GM12865 (cell line): ENCODE results near the gene NRP1.

ENCODE experiments used
- DNase-seq: peaks from one replicate; pipeline ENCODE4 v3.0.0; 2010; ENCODE audit warnings: low read depth
- H3K4me3 ChIP-seq: 2 replicates; pipeline ENCODE4 v1.5.1; 2011; ENCODE audit warnings: mild to moderate bottlenecking, low read depth, low read length, control low read depth
- TF ChIP-seq, protein P1 (sequence below): IDR thresholded peaks from 2 replicates; pipeline ENCODE4 v1.5.1; 2011; ENCODE audit warnings: low read length, control low read depth, low read depth, inconsistent platforms; ENCODE audit not compliant: insufficient read depth; ENCODE audit errors: missing control alignments

Gene NRP1

GRCh38 chr10:33376476-33376875 is 42.0 kb upstream of the NRP1 start:
- TF ChIP-seq, protein P1, sequence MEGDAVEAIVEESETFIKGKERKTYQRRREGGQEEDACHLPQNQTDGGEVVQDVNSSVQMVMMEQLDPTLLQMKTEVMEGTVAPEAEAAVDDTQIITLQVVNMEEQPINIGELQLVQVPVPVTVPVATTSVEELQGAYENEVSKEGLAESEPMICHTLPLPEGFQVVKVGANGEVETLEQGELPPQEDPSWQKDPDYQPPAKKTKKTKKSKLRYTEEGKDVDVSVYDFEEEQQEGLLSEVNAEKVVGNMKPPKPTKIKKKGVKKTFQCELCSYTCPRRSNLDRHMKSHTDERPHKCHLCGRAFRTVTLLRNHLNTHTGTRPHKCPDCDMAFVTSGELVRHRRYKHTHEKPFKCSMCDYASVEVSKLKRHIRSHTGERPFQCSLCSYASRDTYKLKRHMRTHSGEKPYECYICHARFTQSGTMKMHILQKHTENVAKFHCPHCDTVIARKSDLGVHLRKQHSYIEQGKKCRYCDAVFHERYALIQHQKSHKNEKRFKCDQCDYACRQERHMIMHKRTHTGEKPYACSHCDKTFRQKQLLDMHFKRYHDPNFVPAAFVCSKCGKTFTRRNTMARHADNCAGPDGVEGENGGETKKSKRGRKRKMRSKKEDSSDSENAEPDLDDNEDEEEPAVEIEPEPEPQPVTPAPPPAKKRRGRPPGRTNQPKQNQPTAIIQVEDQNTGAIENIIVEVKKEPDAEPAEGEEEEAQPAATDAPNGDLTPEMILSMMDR: no peak
- no peak overlapping the region for H3K4me3 ChIP-seq
- no peak for DNase-seq

DNA sequence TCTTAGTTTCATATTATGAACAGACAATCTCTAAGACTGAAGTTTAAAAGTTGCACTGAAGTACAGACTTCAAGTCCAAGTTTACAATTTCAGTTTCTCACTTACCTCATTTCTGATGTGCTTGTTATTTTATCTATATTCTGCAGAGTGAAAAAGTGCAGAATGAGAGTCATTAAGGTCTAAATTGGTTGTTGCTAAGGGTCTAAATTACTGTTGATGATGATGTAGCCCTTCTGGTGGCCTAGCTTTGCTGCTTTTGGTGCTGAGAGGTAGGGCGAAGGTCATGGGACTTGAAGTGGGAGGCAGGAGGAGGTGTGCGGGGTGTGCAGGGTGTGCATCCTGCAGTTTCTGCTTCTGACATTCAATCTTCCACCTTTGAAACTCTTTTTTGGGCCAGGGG is 38.8 kb upstream of the NRP1 start:
- DNase-seq: no peak
- H3K4me3 ChIP-seq: no peak overlapping the region
- TF ChIP-seq, protein P1: no peak

- TF ChIP-seq, protein P1: no peak
- H3K4me3 ChIP-seq: no peak overlapping the region
- no peak for DNase-seq
Measured at GRCh38 chr10:33371234-33371633, 36.8 kb upstream of the NRP1 start.

DNA sequence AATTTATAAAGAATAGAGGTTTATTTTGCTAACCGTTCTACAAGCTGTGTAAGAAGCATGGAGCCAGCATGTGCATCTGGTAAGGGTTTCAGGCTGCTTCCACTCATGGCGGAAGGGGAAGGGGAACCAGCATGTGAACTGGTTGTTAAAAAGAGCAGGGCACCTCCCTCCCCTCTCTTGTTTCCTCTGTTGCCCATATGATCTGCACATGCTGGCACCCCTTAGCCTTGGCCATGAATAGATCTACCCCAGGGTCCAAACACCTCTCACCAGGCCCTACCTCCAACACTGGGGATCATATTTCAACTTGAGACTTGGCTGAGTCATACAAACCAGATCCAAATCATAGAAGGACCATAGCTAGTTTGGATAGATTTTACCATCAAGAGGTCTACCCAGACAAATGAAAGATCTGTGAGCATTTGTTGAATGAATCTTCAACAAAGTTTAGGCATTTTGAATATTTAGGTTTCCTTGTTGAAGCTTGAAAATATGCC is 36.0 kb upstream of the NRP1 start:
- DNase-seq: no peak
- no peak overlapping the region for H3K4me3 ChIP-seq
- TF ChIP-seq, protein P1: no peak

DNA sequence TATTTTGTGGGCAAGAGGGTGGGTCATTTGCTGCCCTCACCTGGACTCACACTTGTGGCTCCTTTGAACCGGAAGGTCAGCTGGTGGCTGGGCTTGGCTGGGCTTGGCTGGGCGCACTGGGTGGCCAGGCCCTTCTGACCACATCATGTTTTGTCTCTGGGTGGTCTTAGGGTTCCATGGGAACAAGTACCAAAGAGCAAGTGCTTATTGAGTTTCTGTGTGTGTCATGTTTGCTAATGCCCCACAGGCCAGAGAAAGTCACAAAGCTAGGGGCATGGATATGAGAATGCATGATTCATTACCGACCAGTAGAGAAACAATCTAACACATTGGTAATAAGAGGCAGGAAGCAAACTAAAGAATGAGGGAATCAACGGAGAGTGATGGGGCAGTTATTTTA is 33.6 kb upstream of the NRP1 start:
- no peak overlapping the region for H3K4me3 ChIP-seq
- TF ChIP-seq, protein P1: no peak
- DNase-seq: no peak

GRCh38 chr10:33365871-33366411 is 31.5 kb upstream of the NRP1 start:
- DNase-seq: no peak
- TF ChIP-seq, protein P1: no peak
- no peak overlapping the region for H3K4me3 ChIP-seq

DNA sequence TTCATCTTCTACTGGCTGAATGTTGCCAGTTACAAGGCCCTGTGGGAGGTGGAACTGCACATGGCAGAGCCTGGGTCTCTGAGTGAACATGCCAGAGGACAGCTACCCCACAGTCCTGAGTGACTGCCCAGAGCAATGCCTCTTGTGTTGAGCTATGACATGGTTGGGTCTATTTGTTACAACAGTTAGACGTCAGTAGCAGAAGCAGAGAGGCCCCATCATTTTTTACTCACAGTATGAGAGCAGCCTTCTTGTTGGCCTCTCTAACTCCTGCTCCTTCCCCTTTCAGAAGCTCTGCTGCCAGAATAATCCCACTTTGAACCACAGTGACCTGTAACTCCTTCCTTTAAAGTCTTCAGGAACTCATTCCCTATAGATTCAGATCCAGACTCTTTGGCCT is 30.8 kb upstream of the NRP1 start:
- no peak for DNase-seq
- TF ChIP-seq, protein P1: no peak
- no peak overlapping the region for H3K4me3 ChIP-seq
